Kidney (tissue), 14 donors: ENCODE results near the gene SDK1. TPM values are rescaled to one million over a fixed set of nuclear protein-coding genes. Genes with fewer than 3 reads are reported as not detected.

ENCODE experiments used
- DNase-seq, 5 donors: peaks; one replicate each; pipeline ENCODE4 v3.0.0-alpha.2; 2013 to 2020
- FAIRE-seq: peaks from 2 replicates; lab custom pipeline; 2012; peaks lifted over from hg19 to GRCh38; lab: Jason Lieb, UNC
- H3K27ac ChIP-seq, 2 donors: one replicate each; pipeline ENCODE4 v1.7.0; 2013; ENCODE audit warnings: low read depth in 2 of 2, low read length in 2 of 2, inconsistent platforms in 1 of 2
- H3K27me3 ChIP-seq: one replicate; pipeline ENCODE4 v1.7.1; 2013; ENCODE audit warnings: low read length, inconsistent platforms; ENCODE audit not compliant: control insufficient read depth, insufficient read depth
- H3K36me3 ChIP-seq, 3 donors: one replicate each; pipeline versions ENCODE4 v1.7.0 to v1.7.1; 2013; ENCODE audit warnings: low read length in 3 of 3, control low read depth in 1 of 3, inconsistent platforms in 1 of 3; ENCODE audit not compliant: insufficient read depth in 3 of 3, control insufficient read depth in 2 of 3
- H3K4me1 ChIP-seq, 3 donors: one replicate each; pipeline versions ENCODE4 v1.7.0 to v1.7.1; 2013; ENCODE audit warnings: low read length in 3 of 3, inconsistent platforms in 1 of 3, low read depth in 1 of 3; ENCODE audit not compliant: control insufficient read depth in 2 of 3, insufficient read depth in 2 of 3
- H3K4me3 ChIP-seq, 3 donors: one replicate each; pipeline versions ENCODE4 v1.7.0 to v1.8.1; 2013; ENCODE audit warnings: low read length in 3 of 3, control low read depth in 1 of 3, inconsistent platforms in 1 of 3
- H3K9ac ChIP-seq, 3 donors: one replicate each; pipeline versions ENCODE4 v1.7.0 to v1.7.1; 2013; ENCODE audit warnings: low read length in 3 of 3, control low read depth in 1 of 3, inconsistent platforms in 1 of 3
- H3K9me3 ChIP-seq, 3 donors: one replicate each; pipeline versions ENCODE4 v1.7.0 to v1.7.1; 2013; ENCODE audit warnings: low read length in 3 of 3, control low read depth in 1 of 3, inconsistent platforms in 1 of 3; ENCODE audit not compliant: control insufficient read depth in 2 of 3, insufficient read depth in 1 of 3
- intact Hi-C: fragments of 100-400 bp; cut with DNase I; formaldehyde crosslinking; loops from one replicate; pipeline ENCODE4 v1.11.1; 2022
- polyA plus RNA-seq: library from polyadenylated mRNA; stranded (reverse); fragments of 350-450 nt; fragmentation: Illumina TruSeq; extraction: RNeasy Lipid Tissue Mini Kit (QIAGEN cat#74804); gene quantifications from one replicate; pipeline ENCODE4 v1.2.3, GENCODE V29; 2014; ENCODE audit warnings: low read depth, low replicate concordance; ENCODE audit not compliant: insufficient read depth
- total RNA-seq: library from RNA; stranded (reverse); fragmentation: NEBNext Ultra II Directional; extraction: Animal tissue kit (Norgen Biotek cat#: 25700); gene quantifications from one replicate; pipeline ENCODE4 v1.2.1, GENCODE V29; 2021
- TF ChIP-seq, protein P1 (sequence below): IDR thresholded peaks from 3 replicates; pipeline ENCODE4 v1.5.1; 2012; ENCODE audit warnings: mild to moderate bottlenecking, moderate library complexity, borderline replicate concordance; ENCODE audit not compliant: insufficient read depth; ENCODE audit errors: extremely low read depth
- donor health status: control.
- donor health status: control.
- donor health status: control.
- donor health status: control.
- donor health status: control.
- donor health status: DM: yes; HTN: yes; CAD: no.
- donor health status: Normal renal cell carcinoma (clear cell type).

The SDK1 gene
- total and polyA plus RNA-seq, 2 donors from 2014 or later, result 2.0 to 38.3 TPM

DNA sequence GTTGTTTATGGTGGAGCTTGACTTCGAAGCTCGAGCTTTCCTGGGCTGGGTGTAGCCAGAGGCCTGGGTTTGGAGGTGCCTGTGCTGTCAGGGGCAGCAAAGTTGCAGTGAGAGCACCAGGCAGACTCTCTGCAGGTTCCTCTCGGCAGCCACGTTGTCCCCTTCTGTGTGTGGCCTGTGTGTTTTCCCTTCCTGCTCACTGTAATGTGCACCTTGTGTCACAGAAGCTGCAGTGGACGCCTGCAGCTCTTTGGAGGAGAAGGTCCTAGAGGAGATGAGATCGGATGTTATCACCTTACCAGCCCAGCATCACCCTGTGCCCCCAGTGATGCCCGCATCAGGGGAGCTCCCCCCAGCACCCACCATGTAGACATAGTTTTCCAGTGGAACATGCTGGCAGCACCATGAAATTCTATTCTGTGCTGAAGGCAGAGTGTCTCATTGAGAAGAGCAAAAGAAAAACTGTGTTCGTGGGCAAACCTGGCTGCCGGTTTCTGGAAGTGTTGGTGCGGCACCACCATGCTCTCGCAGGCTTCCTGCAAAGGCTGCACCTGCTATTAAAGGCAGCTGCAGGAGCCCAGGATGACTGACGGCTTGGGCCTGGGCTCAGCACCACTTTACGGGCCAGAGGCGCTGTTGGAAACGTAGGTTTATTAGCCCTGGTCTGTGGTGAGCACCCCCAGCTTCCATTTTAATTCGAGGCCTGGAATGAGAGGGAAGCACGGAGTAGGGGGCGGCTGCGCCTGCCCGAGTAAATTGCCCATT, 771.3 kb downstream of the SDK1 start:
- Histone ChIP-seq H3K4me1 (no peaks in the 10 kb centered on the region), H3K9ac (no peak overlapping the region), H3K4me3 (no peak overlapping the region), H3K27me3 (no peaks in the 10 kb centered on the region), H3K27ac (no peak overlapping the region), H3K9me3 (no peaks in the 10 kb centered on the region), H3K36me3 (no peaks in the 10 kb centered on the region)
- intact Hi-C loops, result no loop called here
- TF ChIP-seq, protein P1, sequence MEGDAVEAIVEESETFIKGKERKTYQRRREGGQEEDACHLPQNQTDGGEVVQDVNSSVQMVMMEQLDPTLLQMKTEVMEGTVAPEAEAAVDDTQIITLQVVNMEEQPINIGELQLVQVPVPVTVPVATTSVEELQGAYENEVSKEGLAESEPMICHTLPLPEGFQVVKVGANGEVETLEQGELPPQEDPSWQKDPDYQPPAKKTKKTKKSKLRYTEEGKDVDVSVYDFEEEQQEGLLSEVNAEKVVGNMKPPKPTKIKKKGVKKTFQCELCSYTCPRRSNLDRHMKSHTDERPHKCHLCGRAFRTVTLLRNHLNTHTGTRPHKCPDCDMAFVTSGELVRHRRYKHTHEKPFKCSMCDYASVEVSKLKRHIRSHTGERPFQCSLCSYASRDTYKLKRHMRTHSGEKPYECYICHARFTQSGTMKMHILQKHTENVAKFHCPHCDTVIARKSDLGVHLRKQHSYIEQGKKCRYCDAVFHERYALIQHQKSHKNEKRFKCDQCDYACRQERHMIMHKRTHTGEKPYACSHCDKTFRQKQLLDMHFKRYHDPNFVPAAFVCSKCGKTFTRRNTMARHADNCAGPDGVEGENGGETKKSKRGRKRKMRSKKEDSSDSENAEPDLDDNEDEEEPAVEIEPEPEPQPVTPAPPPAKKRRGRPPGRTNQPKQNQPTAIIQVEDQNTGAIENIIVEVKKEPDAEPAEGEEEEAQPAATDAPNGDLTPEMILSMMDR, result no peak
- FAIRE-seq, result no peak
- DNase-seq, result no peak

DNA sequence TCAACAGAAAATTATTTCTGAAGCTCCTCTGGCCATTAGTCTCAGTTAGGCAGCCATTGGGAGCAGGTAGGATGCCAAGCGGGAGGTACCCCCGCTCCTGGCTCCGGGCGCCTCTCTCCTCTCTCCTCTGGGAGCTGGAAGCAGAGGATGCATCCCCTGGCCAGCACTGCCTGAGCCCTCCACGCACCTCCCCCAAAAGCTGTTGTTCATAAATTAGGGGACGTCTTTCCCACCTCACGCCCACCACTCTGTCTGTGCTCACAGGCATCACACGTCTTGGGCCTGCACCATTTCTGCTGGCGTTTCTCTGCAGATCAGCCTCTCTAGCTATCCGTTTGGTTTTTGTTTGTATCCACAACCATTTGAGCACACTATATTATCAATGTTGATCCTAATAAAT, 772.0 kb downstream of the SDK1 start:
- Histone ChIP-seq H3K4me1 (no peaks in the 10 kb centered on the region), H3K9me3 (no peaks in the 10 kb centered on the region), H3K9ac (no peak overlapping the region), H3K27ac (no peak overlapping the region), H3K4me3 (no peak overlapping the region), H3K27me3 (no peaks in the 10 kb centered on the region), H3K36me3 (no peaks in the 10 kb centered on the region)
- FAIRE-seq, result no peak
- no peak for DNase-seq
- intact Hi-C loops, result no loop called here
- TF ChIP-seq, protein P1, result no peak

DNA sequence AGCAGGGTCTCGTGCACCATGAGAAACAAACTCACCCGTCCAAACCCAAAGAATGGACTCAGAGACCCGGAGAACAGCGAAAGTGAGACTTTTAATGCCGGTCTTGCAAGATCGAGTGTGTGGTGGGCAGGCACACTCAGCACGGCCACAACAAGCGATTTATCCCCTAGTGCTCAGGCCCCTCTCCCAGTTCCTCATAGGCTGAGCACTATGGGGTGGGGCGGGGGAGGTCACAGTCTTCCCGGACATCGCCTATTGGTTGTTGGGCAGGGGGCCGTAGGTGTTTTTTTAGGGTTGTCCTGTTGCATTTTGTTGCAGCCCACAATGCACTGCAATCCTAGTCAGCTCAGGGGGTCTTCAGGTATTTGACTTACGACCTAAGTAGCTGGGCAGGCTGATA, 772.7 kb downstream of the SDK1 start:
- Histone ChIP-seq H3K9me3 (no peaks in the 10 kb centered on the region), H3K27ac (no peak overlapping the region), H3K36me3 (no peaks in the 10 kb centered on the region), H3K9ac (no peak overlapping the region), H3K27me3 (no peaks in the 10 kb centered on the region), H3K4me1 (no peaks in the 10 kb centered on the region), H3K4me3 (no peak overlapping the region)
- FAIRE-seq, result no peak
- intact Hi-C loops, result no loop called here
- no peak for DNase-seq
- TF ChIP-seq, protein P1, result no peak

DNA sequence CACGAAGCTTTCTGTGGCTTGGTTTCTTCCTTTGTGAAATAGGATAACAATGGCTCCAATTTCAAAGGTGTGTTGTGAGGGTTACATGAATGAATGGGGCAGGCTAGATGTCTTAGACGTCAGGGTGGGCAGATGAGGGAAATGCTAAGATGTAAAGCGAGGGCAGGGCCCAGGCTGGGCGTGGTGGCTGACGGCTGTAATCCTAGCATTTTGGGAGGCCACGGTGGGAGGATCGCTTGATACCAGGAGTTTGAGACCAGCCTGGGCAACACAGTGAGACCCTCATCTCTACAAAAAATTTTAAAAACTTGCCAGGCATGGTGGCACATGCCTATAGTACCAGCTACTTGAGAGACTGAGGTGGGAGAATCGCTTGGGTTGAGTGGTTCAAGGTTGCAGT, 773.4 kb downstream of the SDK1 start:
- DNase-seq (no peak), FAIRE-seq (no peak)
- H3K36me3 ChIP-seq, result no peaks in the 10 kb centered on the region
- H3K4me1 ChIP-seq, result no peaks in the 10 kb centered on the region
- no peaks in the 10 kb centered on the region for H3K27me3 ChIP-seq
- TF ChIP-seq, protein P1, result no peak
- no peak overlapping the region for H3K27ac ChIP-seq
- no peak overlapping the region for H3K4me3 ChIP-seq
- no peaks in the 10 kb centered on the region for H3K9me3 ChIP-seq
- H3K9ac ChIP-seq, result no peak overlapping the region
- intact Hi-C loops, result no loop called here
